Ovary (tissue), 9 donors: ENCODE data around the gene SPAG16. TPM values are rescaled to one million over a fixed set of nuclear protein-coding genes. Genes with fewer than 3 reads are reported as not detected.

Experiments
- DNase-seq, 5 donors: peaks; one replicate each; pipeline ENCODE4 v3.0.0-alpha.2; 2019 to 2020
- H3K27ac ChIP-seq, 2 donors: fragments of 200-600 bp; one replicate each; pipeline versions ENCODE4 v1.5.1 to v1.8.0; 2019 to 2022
- H3K27me3 ChIP-seq: fragments of 200-600 bp; one replicate; pipeline ENCODE4 v1.8.0; 2022
- H3K36me3 ChIP-seq: fragments of 200-600 bp; sonication (generic); one replicate; pipeline ENCODE4 v1.5.1; 2019
- H3K4me1 ChIP-seq: one replicate; pipeline ENCODE4 v1.8.1; 2013; ENCODE audit warnings: mild to moderate bottlenecking, moderate library complexity; ENCODE audit not compliant: insufficient read depth
- H3K4me3 ChIP-seq: fragments of 200-600 bp; sonication (generic); one replicate; pipeline ENCODE4 v1.5.1; 2017
- H3K9me3 ChIP-seq, 2 donors: fragments of 200-600 bp in 1 of 2; sonication (generic) in 1 of 2; one replicate each; pipeline versions ENCODE4 v1.5.1 to v1.8.1; 2013 to 2019; ENCODE audit warnings: mild to moderate bottlenecking in 1 of 2, moderate library complexity in 1 of 2
- EP300 ChIP-seq: sonication (generic); formaldehyde crosslinking; IDR thresholded peaks from one replicate; pipeline ENCODE4 v1.6.1; 2017; ENCODE audit warnings: antibody characterized with exemption
- POLR2A ChIP-seq: fragments of 450-650 bp; IDR thresholded peaks from one replicate; pipeline ENCODE4 v1.6.1; 2017; ENCODE audit warnings: antibody characterized with exemption, mild to moderate bottlenecking, moderate library complexity
- WGBS, 3 donors: extraction: QIAGEN DNeasy Blood & Tissue Kit in 1 of 3; methylation state at CpG; one replicate each; pipeline versions ENCODE4 v1.1.5 to v1.1.7; 2013 to 2017; 5-methylcytosine and 5-hydroxymethylcytosine counted together
- intact Hi-C, 4 donors: fragments of 100-400 bp; cut with DNase I; formaldehyde crosslinking; loops; one replicate each; pipeline versions ENCODE4 v1.11.0 to v1.15.1; 2022 to 2023
- polyA plus RNA-seq, 2 donors: library from polyadenylated mRNA; stranded (reverse); fragments of 200-250 nt in 1 of 2; fragments of 350-450 nt in 1 of 2; fragmentation: Illumina TruSeq in 1 of 2; extraction: RNeasy Lipid Tissue Mini Kit (QIAGEN cat#74804) in 1 of 2; gene quantifications; one replicate each; pipeline ENCODE4 v1.2.3, GENCODE V29; 2013 to 2014
- total RNA-seq, 7 donors: library from RNA; depleted of rRNA in 2 of 7; stranded (reverse); fragments of >200 nt in 2 of 7; fragmentation: NEBNext Ultra II Directional in 3 of 7; extraction: Animal tissue kit (Norgen Biotek cat#: 25700) in 3 of 7; gene quantifications; one replicate each; pipeline versions ENCODE4 v1.1.0 to v1.2.4, GENCODE V29; 2016 to 2023
- TF ChIP-seq, protein P1 (sequence below), 3 donors: fragments of 450-650 bp in 2 of 3; fragments of 200-600 bp in 1 of 3; IDR thresholded peaks; one replicate each; pipeline versions ENCODE4 v1.5.1 to v1.8.0; 2016 to 2022; ENCODE audit warnings: antibody characterized with exemption in 3 of 3, mild to moderate bottlenecking in 1 of 3
- donor health status: DM: no; HTN: no; CAD: no; lungs with moderate emphysema.
- donor health status: DM: no; HTN: no; CAD: no.
- donor health status: Bipolar disorder and iron deficiency.
- donor health status: DM: yes; HTN: yes; CAD: no.
- donor health status: DM: no; HTN: no; CAD: no.
- donor health status: DM: yes; HTN: yes; CAD: no.

SPAG16 gene
- total and polyA plus RNA-seq, 9 donors = 25.2 to 58.7 (median 28.9) TPM

DNA sequence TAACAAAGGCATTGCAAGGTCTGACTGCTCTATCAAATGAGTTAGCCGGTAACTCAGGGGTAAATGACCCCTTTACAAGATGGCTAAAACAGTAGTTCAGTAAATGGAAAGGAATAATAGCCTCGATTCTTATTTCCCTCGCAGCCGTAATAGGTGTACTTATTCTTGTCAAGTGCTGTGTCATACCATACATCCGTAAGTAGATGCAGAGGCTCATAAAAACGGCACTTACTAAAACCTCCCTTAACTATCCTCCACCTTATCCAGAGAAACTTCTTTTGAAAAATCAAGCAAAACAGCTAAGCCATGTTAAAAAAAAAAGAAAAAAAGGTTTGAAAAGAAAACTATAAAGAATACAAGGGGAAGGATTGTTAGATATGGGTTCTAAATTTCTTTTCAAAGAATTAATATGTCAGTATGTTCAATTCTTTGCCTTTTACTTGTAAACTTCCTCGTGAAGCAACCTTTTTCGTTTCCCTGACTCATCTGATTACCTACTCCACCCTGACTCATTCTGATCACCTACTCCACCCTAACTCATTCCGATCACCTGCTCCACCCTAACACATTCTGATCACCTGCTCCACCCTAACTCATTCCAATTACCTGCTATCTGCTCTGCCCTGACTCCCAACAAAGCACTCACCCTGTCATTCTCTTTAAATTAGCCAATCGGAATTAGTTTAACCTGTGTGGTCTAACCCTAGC, 127.5 kb downstream of the SPAG16 start:
- Histone ChIP-seq H3K27me3 (no peaks in the 10 kb centered on the region), H3K27ac (no peak overlapping the region), H3K36me3 (no peaks in the 10 kb centered on the region), H3K4me1 (no peaks in the 10 kb centered on the region), H3K4me3 (no peak overlapping the region), H3K9me3 (no peaks in the 10 kb centered on the region)
- intact Hi-C loops = no loop called here
- TF ChIP-seq EP300 (no peak), POLR2A (no peak)
- TF ChIP-seq, protein P1, sequence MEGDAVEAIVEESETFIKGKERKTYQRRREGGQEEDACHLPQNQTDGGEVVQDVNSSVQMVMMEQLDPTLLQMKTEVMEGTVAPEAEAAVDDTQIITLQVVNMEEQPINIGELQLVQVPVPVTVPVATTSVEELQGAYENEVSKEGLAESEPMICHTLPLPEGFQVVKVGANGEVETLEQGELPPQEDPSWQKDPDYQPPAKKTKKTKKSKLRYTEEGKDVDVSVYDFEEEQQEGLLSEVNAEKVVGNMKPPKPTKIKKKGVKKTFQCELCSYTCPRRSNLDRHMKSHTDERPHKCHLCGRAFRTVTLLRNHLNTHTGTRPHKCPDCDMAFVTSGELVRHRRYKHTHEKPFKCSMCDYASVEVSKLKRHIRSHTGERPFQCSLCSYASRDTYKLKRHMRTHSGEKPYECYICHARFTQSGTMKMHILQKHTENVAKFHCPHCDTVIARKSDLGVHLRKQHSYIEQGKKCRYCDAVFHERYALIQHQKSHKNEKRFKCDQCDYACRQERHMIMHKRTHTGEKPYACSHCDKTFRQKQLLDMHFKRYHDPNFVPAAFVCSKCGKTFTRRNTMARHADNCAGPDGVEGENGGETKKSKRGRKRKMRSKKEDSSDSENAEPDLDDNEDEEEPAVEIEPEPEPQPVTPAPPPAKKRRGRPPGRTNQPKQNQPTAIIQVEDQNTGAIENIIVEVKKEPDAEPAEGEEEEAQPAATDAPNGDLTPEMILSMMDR (IDR thresholded peaks at IDR 0.05) = no peak
- no peak for DNase-seq
- WGBS, 3 donors = 90 to 92% (median 91%) methylated on average over 10 of the region's 10 CpGs

- H3K4me1 ChIP-seq = no peaks in the 10 kb centered on the region
- TF ChIP-seq, protein P1 (IDR thresholded peaks at IDR 0.05) = no peak
- no peak for TF ChIP-seq EP300
- no peak for TF ChIP-seq POLR2A
- intact Hi-C loops = no loop called here
- H3K4me3 ChIP-seq = no peak overlapping the region
- WGBS, 3 donors = 89 to 98% (median 90%) methylated on average over 1 of the region's 1 CpG
- H3K36me3 ChIP-seq = no peaks in the 10 kb centered on the region
- H3K27ac ChIP-seq = no peak overlapping the region
- no peaks in the 10 kb centered on the region for H3K27me3 ChIP-seq
- no peak for DNase-seq
- H3K9me3 ChIP-seq = no peaks in the 10 kb centered on the region
Measured at GRCh38 chr2:213415093-213415492, 130.8 kb downstream of the SPAG16 start.

DNA sequence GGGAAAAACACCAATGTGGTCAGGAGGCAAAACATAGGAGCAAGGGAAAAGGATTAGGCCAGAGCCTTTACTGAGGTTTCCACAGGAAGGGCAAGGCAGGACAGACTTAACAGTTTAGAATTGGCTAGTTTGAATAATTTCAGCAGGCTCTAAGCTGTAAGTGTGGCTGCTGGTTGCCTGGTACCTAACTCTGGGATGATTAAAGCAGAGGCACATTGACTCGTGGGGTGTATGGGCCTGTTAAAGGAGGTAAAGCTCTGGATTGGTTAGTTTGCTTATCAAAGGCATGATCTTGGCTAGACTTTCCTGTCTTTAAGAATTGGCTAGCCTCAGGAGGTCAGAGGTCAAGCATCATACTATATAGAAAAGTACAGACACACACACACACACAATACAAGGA, 132.6 kb downstream of the SPAG16 start:
- WGBS, 3 donors = 43 to 71% (median 57%) methylated on average over 1 of the region's 1 CpG
- H3K4me3 ChIP-seq = no peak overlapping the region
- intact Hi-C loops = no loop called here
- TF ChIP-seq EP300 = no peak
- no peak for TF ChIP-seq POLR2A
- TF ChIP-seq, protein P1 (IDR thresholded peaks at IDR 0.05) = no peak
- H3K4me1 ChIP-seq = no peaks in the 10 kb centered on the region
- H3K27ac ChIP-seq = no peak overlapping the region
- DNase-seq = no peak
- no peaks in the 10 kb centered on the region for H3K27me3 ChIP-seq
- H3K36me3 ChIP-seq = no peaks in the 10 kb centered on the region
- H3K9me3 ChIP-seq = no peaks in the 10 kb centered on the region

GRCh38 chr2:213419980-213420379, 135.7 kb downstream of the SPAG16 start:
- TF ChIP-seq, protein P1 (IDR thresholded peaks at IDR 0.05) = no peak
- TF ChIP-seq POLR2A (no peak), EP300 (no peak)
- 53 to 71% (median 65%) methylated on average over 1 of the region's 1 CpG for WGBS, 3 donors
- H3K4me1 ChIP-seq = no peaks in the 10 kb centered on the region
- H3K27ac ChIP-seq = no peak overlapping the region
- intact Hi-C loops = no loop called here
- no peaks in the 10 kb centered on the region for H3K27me3 ChIP-seq
- no peak for DNase-seq
- H3K9me3 ChIP-seq = no peaks in the 10 kb centered on the region
- no peaks in the 10 kb centered on the region for H3K36me3 ChIP-seq
- H3K4me3 ChIP-seq = no peak overlapping the region
